SW480 (cell line): ENCODE results near the gene TMEM92.

ENCODE experiments used
- DNase-seq: peaks from one replicate; pipeline ENCODE4 v3.0.0-alpha.2; 2016; ENCODE audit warnings: low spot score

Gene TMEM92

GRCh38 chr17:50274142-50274896 lies at the start of gene TMEM92:
TSS of gene TMEM92 (plus strand) at chr17:50274466. CDS start at chr17:50274502, 36 bp downstream.
- DNase-seq: peak; percentile 46

GRCh38 chr17:50225701-50226240 lies 48.5 kb upstream of the TMEM92 start:
- DNase-seq: no peak

- DNase-seq: no peak
Observed at GRCh38 chr17:50234581-50234980, 39.7 kb upstream of the TMEM92 start.

GRCh38 chr17:50237901-50238300 lies 36.4 kb upstream of the TMEM92 start:
- no peak for DNase-seq

GRCh38 chr17:50238601-50239280 lies 35.5 kb upstream of the TMEM92 start:
- no peak for DNase-seq

GRCh38 chr17:50239937-50240336 lies 34.3 kb upstream of the TMEM92 start:
- no peak for DNase-seq

- no peak for DNase-seq
Observed at GRCh38 chr17:50240851-50241250, 33.4 kb upstream of the TMEM92 start.

- DNase-seq: no peak
Observed at GRCh38 chr17:50241431-50241830, 32.8 kb upstream of the TMEM92 start.

- DNase-seq: no peak
Observed at GRCh38 chr17:50244771-50245170, 29.5 kb upstream of the TMEM92 start.

- no peak for DNase-seq
Observed at GRCh38 chr17:50248255-50248654, 26.0 kb upstream of the TMEM92 start.

- DNase-seq: no peak
Observed at GRCh38 chr17:50252781-50253180, 21.5 kb upstream of the TMEM92 start.

GRCh38 chr17:50255766-50256635 lies 18.3 kb upstream of the TMEM92 start:
- DNase-seq: no peak

GRCh38 chr17:50256826-50257618 lies 17.2 kb upstream of the TMEM92 start:
- DNase-seq: no peak

- no peak for DNase-seq
Observed at GRCh38 chr17:50257676-50258224, 16.5 kb upstream of the TMEM92 start.

- DNase-seq: no peak
Observed at GRCh38 chr17:50258647-50259476, 15.4 kb upstream of the TMEM92 start.

GRCh38 chr17:50259477-50260324 lies 14.6 kb upstream of the TMEM92 start:
- DNase-seq: no peak

GRCh38 chr17:50260501-50260911 lies 13.8 kb upstream of the TMEM92 start:
- no peak for DNase-seq

- no peak for DNase-seq
Observed at GRCh38 chr17:50261051-50261915, 13.0 kb upstream of the TMEM92 start.
